DMS 273 (cell line): ENCODE results near the gene GTPBP6.
"Not testable (repeated sequence)": the region's sequence is repeated elsewhere in the genome, so short reads cannot be mapped to it uniquely, and the experiment has no call there.

Experiments used
- DNase-seq: peaks from one replicate; lab custom pipeline; 2025; ENCODE audit not compliant: unreplicated experiment; lab: John Stamatoyannopoulos, UW

The GTPBP6 gene

DNA sequence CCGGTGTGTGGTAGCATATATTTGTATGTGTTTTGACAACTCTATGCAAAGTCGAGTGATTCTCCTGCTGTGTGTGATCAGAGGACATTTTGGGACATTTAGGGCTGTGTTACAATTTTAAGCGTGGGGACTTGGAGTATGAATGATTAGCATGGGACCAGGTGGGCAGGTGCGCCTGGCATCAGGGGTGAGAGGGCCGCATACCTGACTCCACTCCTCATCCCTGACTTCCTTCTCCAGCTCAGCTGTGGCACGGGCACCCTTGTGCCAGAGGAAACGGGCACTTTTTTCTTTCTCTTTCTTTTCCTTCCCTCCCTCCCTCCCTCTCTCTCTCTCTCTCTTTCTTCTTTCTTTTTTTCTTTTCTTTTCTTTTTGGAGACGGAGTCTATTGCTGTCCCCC, 53.1 kb downstream of the GTPBP6 start:
- DNase-seq, result no peak

DNA sequence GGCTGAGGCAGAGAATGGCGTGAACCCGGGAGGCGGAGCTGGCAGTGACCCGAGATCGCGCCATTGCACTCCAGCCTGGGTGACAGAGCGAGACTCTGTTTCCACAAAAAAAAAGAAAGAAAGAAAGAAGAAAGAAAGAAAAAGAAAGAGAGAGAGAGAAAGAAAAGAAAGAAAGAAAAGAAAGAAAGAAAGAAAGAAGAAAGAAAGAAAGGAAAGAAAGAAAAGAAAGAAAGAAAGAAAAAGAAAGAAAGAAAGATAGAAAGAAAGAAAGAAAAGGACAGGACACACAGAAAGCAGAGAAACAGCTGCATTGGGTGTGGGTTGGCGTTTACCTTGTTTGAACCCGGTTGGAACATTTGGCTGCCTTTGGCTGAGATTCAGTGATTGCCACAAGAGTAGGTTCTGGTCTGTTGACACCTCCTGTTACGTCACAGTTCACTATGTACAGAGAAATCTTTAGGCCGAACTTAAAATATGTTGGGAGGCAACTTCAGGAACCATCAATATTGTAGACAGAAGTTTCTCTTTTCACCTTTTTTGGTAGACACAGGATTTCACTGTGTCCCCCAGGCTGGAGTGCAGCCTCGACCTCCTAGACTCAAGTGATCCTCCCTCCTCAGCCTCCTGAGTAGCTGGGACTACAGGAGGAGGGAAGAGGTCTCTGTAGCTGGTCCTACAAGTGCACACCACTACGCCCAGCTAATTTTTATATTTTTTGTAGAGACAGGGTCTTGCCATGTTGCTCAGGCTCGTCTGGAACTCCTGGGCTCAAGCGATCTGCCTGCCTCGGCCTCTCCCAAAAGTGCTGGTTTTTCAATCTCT, 53.8 kb downstream of the GTPBP6 start:
- no peak for DNase-seq

DNA sequence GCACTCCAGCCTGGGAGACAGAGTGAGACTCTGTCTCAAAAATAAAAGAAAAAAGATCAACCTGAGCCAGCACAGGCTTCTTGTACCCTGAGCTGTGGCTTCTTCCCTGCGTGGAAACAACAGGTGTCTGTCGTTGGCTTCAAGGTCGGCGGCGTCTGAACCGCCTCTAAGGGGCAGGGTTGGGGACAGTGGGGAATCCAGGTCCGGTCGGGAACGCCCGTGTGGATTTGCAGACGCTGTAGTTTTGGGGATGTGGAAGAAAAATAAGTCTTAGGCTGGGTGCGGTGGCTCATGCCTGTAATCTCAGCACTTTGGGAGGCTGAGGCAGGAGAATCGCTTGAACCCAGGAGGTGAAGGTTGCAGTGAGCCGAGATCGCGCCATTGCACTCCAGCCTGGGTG, 54.6 kb downstream of the GTPBP6 start:
- DNase-seq, result not testable (repeated sequence)

DNA sequence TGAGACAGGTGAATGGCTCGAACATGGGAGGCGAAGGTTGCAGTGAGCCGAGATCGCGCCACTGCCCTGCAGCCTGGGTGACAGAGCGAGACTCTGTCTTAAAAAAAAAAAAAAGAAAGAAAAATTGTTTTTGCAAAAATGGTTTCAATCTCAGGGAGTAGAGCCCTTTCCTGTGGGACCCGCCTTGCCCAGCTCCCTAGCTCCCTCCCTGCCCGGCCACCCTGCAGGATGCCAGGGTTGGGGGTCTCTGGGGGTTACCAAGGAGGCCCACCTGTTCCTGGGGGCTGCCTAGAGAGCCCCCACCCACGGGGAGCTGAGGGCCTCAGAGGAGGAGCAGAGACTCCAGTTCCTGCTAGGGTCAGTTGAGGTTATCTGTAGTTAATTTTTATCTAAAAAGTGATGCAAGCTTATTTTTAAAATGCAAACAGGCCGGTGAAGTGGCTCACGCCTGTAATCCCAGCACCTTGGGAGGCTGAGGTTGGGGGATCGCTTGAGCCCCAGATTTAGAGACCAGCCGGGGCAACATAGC, 56.2 kb downstream of the GTPBP6 start:
- DNase-seq, result no peak

DNA sequence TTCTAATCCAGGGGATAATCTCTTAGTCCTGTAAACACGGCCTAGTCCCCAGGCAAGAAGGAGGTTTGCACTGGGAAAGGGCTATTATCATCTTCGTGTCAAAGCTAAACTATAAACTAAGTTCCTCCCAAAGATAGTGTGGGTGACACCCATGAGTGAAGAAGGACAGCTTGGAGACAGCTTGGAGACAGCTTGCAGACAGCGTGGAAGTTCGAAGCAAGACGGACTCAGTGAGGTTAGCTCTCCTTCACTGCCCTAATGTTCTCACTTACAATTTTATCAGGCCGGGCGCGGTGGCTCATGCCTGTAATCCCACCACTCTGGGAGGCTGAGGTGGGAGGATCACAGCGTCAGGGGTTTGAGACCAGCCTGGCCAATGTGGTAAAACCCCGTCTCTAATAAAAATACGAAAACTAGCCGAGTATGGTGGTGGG, 56.7 kb downstream of the GTPBP6 start:
- no peak for DNase-seq

DNA sequence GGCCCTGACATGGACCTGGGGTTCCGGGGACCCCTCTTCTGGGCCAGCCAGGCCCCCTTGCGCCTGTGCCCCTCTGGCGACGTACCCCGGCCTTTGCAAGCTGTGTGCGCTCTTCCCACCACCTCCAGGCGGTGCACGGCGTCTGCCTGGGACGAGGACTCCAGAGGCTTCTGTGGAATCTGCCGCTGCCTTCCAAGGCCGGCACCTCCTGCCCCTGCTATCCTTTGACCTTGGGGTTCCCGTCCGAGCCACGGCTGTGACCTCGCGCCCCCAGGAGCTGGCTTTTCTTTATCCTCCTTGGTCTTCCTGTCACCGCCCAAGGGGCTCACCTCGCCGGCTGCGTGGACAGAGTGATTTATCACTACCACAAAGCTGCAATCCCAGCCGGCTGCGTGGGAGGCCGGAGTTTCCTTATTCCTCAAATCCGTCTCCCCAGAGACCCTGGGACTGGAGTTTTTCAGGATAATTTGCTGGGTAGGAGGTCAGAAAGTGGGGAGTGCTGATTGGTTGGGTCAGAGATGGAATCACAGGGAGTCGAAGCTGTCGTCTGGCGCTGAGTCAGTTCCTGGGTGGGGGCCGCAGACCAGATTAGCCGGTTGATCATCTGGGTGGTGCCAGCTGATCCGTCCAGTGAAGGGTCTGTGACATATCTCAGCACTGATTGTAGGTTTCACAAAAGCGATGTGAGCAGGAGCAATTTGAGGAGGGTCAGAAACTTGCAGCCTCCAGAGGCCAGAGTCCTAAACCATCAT, 57.3 kb downstream of the GTPBP6 start:
- no peak for DNase-seq

DNA sequence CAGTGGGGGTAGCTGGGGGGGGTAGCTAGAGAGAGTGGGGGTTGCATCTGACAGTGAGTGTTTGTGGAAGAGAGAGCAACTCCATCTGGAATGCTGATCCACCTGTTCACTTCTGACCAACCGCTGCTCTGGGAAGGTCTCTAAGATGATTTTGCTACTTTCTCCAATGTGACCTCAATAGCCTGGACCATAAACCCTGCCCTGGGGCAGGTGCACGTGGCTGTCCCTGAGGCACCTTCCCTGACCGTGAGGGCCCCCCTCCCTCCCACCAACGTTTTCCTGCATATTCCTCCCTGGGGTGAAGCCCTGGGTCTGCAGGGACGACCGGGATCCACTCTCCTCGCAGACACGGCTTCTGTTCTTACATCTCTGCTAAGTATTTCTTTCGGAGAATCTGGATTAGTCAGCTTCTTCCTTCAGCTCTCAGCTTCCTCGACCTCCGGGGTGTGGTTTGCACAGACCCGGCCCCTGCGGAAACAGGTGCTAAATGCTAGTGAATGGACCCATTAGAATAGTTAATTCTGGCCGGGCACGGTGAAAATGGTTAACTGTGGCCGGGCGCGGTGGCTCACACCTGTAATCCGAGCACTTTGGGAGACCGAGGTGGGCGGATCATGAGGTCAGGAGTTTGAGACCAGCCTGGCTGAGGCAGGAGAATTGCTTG, 58.8 kb downstream of the GTPBP6 start:
- no peak for DNase-seq

DNA sequence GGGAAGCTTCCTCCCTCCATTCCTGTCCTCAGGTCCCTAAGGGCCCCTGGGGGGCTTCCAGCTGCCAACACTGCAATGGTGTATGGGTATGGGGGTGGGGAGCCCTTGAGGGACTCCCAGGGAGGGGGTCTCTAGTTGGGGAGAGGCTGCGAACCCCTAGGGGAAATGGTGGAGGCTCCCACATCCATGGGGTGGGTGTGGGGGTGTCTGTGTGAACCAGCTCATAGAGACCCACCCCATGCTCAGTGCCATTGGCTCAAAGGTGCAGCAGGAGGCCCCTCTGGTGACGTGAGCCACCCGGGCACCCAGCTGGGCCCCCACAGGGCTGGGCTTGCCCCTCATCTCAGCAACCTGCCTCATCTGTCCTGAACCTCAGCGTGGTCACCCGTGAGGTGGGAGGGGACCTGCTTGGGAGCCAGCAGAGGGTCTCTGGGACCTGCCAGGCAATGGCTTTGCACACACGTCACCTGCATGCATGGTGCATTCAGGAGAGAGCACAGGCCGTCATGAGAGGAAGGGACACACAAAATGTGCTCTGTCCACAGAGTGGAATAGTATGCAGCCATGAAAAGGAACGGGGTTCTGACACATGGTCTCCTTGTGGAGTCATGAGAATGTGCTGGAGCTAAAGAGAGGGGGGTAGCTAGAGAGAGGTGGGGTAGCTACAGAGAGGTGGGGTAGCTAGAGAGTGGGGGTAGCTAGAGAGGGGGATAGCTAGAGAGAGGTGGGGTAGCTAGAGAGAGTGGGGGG, 60.1 kb downstream of the GTPBP6 start:
- DNase-seq, result no peak

DNA sequence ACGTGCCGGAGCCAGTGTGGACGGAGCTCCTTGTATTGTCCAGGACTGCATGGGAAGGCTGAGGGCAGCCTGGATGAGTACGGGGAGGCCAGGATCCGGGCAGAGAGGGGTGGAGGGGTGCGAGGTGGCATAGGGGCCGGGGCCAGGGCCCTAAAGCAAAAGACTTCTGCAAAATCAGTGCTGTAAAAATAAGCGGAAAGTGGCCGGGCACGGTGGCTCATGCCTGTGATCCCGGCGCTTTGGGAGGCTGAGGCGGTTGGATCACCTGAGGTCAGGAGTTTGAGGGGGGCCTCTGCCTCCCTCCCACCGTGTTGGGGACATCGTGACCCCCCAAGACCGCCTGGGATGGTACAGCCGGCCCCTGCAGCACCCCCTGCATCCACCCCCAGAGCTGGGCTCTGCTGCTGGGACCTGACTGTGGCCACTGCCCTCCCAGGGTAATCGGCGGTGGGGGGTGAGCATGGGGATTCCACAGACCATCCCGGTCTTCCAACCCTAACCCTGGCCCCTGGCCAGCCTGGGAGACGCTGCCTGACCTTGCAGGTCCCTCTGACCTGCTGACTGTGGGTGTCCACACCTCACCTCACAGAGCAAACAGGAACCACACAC, 60.8 kb downstream of the GTPBP6 start:
- DNase-seq, result no peak

DNA sequence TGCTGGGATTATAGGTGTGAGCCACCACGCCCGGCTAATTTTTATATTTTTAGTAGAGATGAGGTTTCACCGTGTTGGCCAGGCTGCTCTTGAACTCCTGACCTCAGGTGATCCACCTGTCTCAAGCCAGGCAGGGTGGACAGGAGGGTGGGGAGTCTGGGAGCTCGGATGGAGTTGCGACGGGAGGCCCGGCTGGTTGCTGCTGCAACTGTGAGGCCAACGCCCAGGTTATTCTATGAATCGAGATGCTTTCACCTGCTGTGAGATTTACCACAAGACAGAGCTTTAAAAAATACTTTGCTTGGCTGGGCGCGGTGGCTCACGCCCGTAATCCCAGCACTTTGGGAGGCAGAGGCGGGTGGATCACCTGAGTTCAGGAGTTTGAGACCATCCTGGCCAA, 61.5 kb downstream of the GTPBP6 start:
- DNase-seq, result not testable (repeated sequence)

DNA sequence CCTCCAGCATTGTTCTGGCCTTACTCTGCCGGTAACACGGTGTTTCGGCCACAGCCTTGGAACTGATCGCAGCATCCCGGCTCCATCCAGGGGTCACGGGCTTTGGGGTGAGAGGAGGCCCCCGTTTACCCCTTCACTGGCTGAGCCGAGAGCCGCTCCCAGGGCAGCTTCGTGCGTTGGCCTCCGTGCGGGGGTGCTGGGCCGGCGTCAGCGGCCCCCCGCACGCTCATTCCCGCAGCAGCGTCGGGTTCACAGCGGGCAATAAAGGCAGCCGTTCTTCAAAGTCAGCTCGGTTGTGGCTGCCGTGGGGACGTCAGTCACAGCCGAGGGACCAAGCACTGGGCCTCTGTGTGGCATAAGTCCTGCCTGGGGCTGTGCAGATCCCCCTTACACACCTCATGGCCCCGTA, 62.7 kb downstream of the GTPBP6 start:
- DNase-seq, result no peak
